HepG2 (cell line): ENCODE results near the gene TUBE1.

Source experiments
- EHMT2 ChIP-seq: fragments of 200-600 bp; sonication (generic); IDR thresholded peaks from 2 replicates; pipeline ENCODE4 v1.7.0; 2017; ENCODE audit warnings: antibody characterized with exemption, low read depth, low read length, borderline replicate concordance
- EZH2 ChIP-seq: conservative IDR thresholded peaks from 2 replicates; pipeline ENCODE4 v1.6.1; 2012; ENCODE audit warnings: mild to moderate bottlenecking, low read depth, low read length, moderate library complexity
- MXI1 ChIP-seq: IDR thresholded peaks from 3 replicates; pipeline ENCODE4 v1.6.1; 2012; ENCODE audit warnings: low read depth, low read length, inconsistent platforms, borderline replicate concordance
- RAD21 ChIP-seq: fragments of 450-650 bp; formaldehyde crosslinking; IDR thresholded peaks from 2 replicates; pipeline ENCODE4 v1.5.0; 2020; ENCODE audit warnings: mild to moderate bottlenecking
- ZNF7 ChIP-seq: IDR thresholded peaks from 2 replicates; pipeline ENCODE4 v1.6.1; 2016; ENCODE audit warnings: missing biosample characterization, missing genetic modification reagents
- TF ChIP-seq, protein P1 (sequence below): sonication (generic); formaldehyde crosslinking; IDR thresholded peaks from 2 replicates; pipeline ENCODE4 v1.5.0; 2020; ENCODE audit warnings: mild to moderate bottlenecking, missing genetic modification reagents, moderate library complexity
- TF ChIP-seq, protein P2 (sequence below): fragments of 450-650 bp; IDR thresholded peaks from 2 replicates; pipeline ENCODE4 v1.6.1; 2017; ENCODE audit warnings: mild to moderate bottlenecking
- TF ChIP-seq, protein P3 (sequence below): sonication (generic); formaldehyde crosslinking; IDR thresholded peaks from 2 replicates; pipeline ENCODE4 v1.8.0; 2022; ENCODE audit warnings: mild to moderate bottlenecking, missing genetic modification reagents, borderline replicate concordance

DNA sequence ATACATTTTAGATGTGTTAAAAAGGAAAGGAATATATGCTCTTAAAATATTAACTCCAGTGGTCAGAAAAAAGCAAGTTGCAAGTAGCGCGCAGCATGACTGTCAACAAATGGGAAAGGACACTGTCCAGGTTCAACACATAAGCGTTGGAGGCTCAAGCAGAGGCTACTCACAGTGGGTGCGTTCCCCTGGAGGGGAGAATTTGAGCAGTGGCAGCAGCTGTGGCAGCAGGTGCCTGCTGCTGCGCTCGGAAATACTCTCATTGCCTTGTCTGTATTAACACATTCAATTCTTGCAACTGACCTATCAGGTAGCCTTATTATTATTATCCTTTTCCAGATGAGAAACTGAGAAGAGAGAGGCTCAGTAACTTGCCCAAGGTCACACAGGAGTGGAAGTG is 55.3 kb downstream of the TUBE1 start:
- TF ChIP-seq MXI1 (no peak), EHMT2 (no peak), ZNF7 (CRISPR knock-in tag) (no peak), RAD21 (CRISPR knock-in tag) (no peak), EZH2 (no peak)
- TF ChIP-seq, protein P1, sequence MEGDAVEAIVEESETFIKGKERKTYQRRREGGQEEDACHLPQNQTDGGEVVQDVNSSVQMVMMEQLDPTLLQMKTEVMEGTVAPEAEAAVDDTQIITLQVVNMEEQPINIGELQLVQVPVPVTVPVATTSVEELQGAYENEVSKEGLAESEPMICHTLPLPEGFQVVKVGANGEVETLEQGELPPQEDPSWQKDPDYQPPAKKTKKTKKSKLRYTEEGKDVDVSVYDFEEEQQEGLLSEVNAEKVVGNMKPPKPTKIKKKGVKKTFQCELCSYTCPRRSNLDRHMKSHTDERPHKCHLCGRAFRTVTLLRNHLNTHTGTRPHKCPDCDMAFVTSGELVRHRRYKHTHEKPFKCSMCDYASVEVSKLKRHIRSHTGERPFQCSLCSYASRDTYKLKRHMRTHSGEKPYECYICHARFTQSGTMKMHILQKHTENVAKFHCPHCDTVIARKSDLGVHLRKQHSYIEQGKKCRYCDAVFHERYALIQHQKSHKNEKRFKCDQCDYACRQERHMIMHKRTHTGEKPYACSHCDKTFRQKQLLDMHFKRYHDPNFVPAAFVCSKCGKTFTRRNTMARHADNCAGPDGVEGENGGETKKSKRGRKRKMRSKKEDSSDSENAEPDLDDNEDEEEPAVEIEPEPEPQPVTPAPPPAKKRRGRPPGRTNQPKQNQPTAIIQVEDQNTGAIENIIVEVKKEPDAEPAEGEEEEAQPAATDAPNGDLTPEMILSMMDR (CRISPR knock-in tag) = no peak
- TF ChIP-seq, protein P2, sequence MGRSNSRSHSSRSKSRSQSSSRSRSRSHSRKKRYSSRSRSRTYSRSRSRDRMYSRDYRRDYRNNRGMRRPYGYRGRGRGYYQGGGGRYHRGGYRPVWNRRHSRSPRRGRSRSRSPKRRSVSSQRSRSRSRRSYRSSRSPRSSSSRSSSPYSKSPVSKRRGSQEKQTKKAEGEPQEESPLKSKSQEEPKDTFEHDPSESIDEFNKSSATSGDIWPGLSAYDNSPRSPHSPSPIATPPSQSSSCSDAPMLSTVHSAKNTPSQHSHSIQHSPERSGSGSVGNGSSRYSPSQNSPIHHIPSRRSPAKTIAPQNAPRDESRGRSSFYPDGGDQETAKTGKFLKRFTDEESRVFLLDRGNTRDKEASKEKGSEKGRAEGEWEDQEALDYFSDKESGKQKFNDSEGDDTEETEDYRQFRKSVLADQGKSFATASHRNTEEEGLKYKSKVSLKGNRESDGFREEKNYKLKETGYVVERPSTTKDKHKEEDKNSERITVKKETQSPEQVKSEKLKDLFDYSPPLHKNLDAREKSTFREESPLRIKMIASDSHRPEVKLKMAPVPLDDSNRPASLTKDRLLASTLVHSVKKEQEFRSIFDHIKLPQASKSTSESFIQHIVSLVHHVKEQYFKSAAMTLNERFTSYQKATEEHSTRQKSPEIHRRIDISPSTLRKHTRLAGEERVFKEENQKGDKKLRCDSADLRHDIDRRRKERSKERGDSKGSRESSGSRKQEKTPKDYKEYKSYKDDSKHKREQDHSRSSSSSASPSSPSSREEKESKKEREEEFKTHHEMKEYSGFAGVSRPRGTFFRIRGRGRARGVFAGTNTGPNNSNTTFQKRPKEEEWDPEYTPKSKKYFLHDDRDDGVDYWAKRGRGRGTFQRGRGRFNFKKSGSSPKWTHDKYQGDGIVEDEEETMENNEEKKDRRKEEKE = no peak
- TF ChIP-seq, protein P3, sequence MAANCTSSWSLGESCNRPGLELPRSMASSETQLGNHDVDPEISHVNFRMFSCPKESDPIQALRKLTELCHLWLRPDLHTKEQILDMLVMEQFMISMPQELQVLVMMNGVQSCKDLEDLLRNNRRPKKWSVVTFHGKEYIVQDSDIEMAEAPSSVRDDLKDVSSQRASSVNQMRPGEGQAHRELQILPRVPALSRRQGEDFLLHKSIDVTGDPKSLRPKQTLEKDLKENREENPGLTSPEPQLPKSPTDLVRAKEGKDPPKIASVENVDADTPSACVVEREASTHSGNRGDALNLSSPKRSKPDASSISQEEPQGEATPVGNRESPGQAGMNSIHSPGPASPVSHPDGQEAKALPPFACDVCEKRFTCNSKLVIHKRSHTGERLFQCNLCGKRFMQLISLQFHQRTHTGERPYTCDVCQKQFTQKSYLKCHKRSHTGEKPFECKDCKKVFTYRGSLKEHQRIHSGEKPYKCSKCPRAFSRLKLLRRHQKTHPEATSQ (CRISPR knock-in tag) = no peak
